Endothelial cell (in vitro differentiated cells): Measurements from ENCODE around the gene KIFAP3. TPM values are rescaled to one million over a fixed set of nuclear protein-coding genes. Genes with fewer than 3 reads are reported as not detected.

ENCODE experiments used
- DNase-seq: peaks from one replicate; pipeline ENCODE4 v3.0.0; 2021; ENCODE audit warnings: low spot score
- H3K27ac Mint-ChIP-seq: one replicate; pipeline ENCODE4 v1.8.0; 2021; ENCODE audit warnings: mixed read lengths, inconsistent platforms; ENCODE audit not compliant: unreplicated experiment
- H3K27me3 Mint-ChIP-seq: one replicate; pipeline ENCODE4 v1.8.0; 2021; ENCODE audit warnings: mild to moderate bottlenecking, moderate library complexity, mixed read lengths, inconsistent platforms; ENCODE audit not compliant: unreplicated experiment
- H3K36me3 Mint-ChIP-seq: one replicate; pipeline ENCODE4 v1.8.0; 2021; ENCODE audit warnings: mild to moderate bottlenecking, low read depth, mixed read lengths, inconsistent platforms; ENCODE audit not compliant: unreplicated experiment
- H3K4me1 Mint-ChIP-seq: one replicate; pipeline ENCODE4 v1.8.0; 2021; ENCODE audit warnings: mild to moderate bottlenecking, mixed read lengths, inconsistent platforms; ENCODE audit not compliant: unreplicated experiment
- H3K4me3 Mint-ChIP-seq: one replicate; pipeline ENCODE4 v1.8.0; 2021; ENCODE audit warnings: mild to moderate bottlenecking, mixed read lengths, inconsistent platforms; ENCODE audit not compliant: unreplicated experiment
- H3K9me3 Mint-ChIP-seq: one replicate; pipeline ENCODE4 v1.8.0; 2021; ENCODE audit warnings: mixed read lengths, inconsistent platforms; ENCODE audit not compliant: unreplicated experiment
- total RNA-seq: library from RNA; stranded (reverse); fragmentation: NEBNext Ultra II Directional; extraction: Animal tissue kit (Norgen Biotek cat#: 25700); gene quantifications from one replicate; pipeline ENCODE4 v1.2.1, GENCODE V29; 2021; ENCODE audit not compliant: unreplicated experiment
- TF ChIP-seq, protein P1 (sequence below): fragments of 200-600 bp; sonication (generic); IDR thresholded peaks from one replicate; pipeline ENCODE4 v1.5.0; 2021; ENCODE audit warnings: antibody characterized with exemption; ENCODE audit not compliant: unreplicated experiment

The KIFAP3 gene
- total RNA-seq, 1 donor from 2014 or later: 49.7 TPM

DNA sequence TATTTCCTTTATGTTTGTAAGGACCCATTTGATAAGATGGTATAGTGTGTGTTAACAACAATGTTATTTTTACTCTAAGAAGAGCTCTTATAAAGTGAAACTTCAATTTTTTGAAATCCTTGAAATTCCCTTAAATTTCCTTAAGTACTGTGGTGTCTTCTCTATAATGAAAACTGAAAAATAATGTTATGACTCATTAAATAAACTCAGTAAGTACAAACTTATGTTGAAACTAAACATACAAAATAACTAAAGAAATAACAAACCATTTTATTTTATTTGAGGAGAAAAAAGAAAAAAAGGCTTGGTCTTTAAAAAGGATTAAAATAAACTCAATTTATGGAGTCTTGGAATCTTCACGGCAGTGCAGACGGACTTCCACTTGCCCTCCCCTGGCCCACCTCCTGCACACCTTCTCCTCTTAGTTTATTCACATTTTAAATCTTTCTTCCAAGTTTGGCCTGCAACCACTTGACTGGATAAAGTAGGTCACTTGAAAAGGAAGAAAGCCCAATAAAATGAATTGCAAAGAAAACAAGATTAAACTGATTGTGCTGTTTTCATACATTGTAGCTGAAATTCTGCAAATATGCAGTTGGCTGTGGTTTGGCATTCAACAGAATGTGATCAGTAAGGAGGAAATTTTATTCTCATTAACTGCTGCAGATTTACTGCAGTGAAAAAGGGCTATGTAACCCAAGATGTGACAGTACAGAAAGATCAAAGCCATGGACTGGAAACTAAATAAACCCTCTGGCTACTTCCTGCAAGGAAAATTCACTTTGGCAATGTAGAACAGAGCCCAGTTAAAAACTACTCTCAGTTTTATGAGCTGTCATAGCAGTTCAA lies 132.3 kb downstream of the KIFAP3 start:
- no peak overlapping the region for H3K4me3 Mint-ChIP-seq
- DNase-seq: no peak
- H3K4me1 Mint-ChIP-seq: peaks cover 3% of the 10 kb centered on the region
- no peaks in the 10 kb centered on the region for H3K36me3 Mint-ChIP-seq
- TF ChIP-seq, protein P1, sequence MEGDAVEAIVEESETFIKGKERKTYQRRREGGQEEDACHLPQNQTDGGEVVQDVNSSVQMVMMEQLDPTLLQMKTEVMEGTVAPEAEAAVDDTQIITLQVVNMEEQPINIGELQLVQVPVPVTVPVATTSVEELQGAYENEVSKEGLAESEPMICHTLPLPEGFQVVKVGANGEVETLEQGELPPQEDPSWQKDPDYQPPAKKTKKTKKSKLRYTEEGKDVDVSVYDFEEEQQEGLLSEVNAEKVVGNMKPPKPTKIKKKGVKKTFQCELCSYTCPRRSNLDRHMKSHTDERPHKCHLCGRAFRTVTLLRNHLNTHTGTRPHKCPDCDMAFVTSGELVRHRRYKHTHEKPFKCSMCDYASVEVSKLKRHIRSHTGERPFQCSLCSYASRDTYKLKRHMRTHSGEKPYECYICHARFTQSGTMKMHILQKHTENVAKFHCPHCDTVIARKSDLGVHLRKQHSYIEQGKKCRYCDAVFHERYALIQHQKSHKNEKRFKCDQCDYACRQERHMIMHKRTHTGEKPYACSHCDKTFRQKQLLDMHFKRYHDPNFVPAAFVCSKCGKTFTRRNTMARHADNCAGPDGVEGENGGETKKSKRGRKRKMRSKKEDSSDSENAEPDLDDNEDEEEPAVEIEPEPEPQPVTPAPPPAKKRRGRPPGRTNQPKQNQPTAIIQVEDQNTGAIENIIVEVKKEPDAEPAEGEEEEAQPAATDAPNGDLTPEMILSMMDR: no peak
- H3K27me3 Mint-ChIP-seq: no peaks in the 10 kb centered on the region
- H3K27ac Mint-ChIP-seq: no peak overlapping the region
- no peaks in the 10 kb centered on the region for H3K9me3 Mint-ChIP-seq

DNA sequence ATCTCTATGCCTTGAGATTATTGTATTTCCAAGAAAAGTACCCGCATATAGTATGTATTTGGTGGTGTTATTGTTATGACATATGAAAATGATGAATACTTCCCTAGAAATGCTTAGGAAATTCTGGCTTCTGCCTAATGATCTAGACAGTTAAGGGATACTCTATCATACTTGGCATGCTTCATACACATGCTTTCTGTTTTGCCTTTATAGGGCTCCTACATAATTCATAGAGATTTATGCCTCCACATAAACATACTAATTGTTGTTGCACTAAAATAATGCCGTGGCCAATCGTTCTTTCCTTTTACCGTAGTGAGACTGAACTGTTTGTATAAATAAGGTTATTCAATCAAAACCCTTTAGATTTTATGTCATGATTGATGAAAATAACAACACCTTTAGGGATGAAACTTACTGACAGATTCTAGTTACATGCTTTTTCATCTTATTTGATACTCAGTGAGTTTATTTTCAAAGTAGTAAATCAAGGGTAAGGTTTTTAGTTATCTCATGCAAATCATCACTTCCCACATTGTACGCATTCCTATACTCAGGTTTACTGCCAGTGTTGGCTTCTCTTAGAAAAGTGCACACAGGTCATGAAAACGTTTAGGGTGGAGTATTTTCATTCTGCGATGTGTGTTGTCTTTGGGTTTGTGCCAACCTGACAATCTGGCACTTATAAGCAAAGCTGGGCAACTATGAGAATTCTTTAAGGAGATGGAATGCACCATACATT lies 140.3 kb downstream of the KIFAP3 start:
- no peaks in the 10 kb centered on the region for H3K4me1 Mint-ChIP-seq
- H3K27ac Mint-ChIP-seq: no peak overlapping the region
- no peak for DNase-seq
- TF ChIP-seq, protein P1: no peak
- H3K4me3 Mint-ChIP-seq: no peak overlapping the region
- H3K36me3 Mint-ChIP-seq: no peaks in the 10 kb centered on the region
- no peaks in the 10 kb centered on the region for H3K9me3 Mint-ChIP-seq
- no peaks in the 10 kb centered on the region for H3K27me3 Mint-ChIP-seq

DNA sequence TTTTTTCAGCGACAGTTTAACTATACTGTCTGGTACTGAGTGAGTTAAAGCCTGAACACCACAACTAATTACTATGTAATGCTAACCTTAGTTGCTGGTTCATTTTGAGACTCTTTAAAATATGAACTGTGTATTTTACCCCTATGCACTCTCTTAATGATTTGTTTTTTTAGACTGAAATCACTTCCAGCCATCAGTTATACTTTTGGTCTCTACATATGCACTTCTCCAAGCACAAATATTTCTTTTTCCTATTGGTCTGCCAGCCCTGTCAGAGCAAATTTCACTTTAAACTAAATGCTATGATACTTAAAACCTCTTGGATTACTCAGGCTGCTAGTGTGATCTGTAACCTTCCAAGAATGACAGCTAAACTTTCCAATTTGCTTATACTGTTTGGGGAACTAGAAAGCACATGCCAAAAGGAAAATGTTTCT lies 142.7 kb downstream of the KIFAP3 start:
- TF ChIP-seq, protein P1: no peak
- DNase-seq: no peak
- Mint-ChIP-seq H3K27me3 (no peaks in the 10 kb centered on the region), H3K9me3 (no peaks in the 10 kb centered on the region), H3K4me1 (no peaks in the 10 kb centered on the region), H3K36me3 (no peaks in the 10 kb centered on the region), H3K4me3 (no peak overlapping the region), H3K27ac (no peak overlapping the region)

DNA sequence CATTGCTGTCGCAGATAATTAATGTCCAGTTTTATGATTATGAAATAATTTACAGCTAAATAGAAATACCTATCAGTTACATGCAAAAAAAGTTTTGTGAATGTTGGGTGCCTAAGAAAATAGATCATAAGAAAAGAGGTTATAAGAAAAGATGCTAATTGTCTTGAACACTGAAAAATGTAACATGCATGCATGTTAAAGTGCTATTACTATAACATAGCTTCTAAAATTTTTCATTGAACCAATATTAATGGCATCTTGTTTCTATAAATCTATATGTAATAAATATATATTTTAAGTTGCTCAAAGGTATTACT lies 145.3 kb downstream of the KIFAP3 start:
- TF ChIP-seq, protein P1: no peak
- Mint-ChIP-seq H3K4me1 (no peaks in the 10 kb centered on the region), H3K27ac (no peak overlapping the region), H3K36me3 (no peaks in the 10 kb centered on the region), H3K27me3 (no peaks in the 10 kb centered on the region), H3K9me3 (no peaks in the 10 kb centered on the region), H3K4me3 (no peak overlapping the region)
- no peak for DNase-seq
